NCI-H2107 treated with DMSO at 0.1 percent for 48 hours (cell line): ENCODE measurements around the gene NPIPA8.
"Not testable (repeated sequence)": the region's sequence is repeated elsewhere in the genome, so short reads cannot be mapped to it uniquely, and the experiment has no call there.

Experiments used
- DNase-seq: peaks from one replicate; lab custom pipeline; 2025; ENCODE audit not compliant: unreplicated experiment; lab: John Stamatoyannopoulos, UW

The NPIPA8 gene

GRCh38 chr16:18280319-18280718 is 56.2 kb downstream of the NPIPA8 start:
- not testable (repeated sequence) for DNase-seq

- not testable (repeated sequence) for DNase-seq
Measured at GRCh38 chr16:18276756-18277155, 59.8 kb downstream of the NPIPA8 start.

GRCh38 chr16:18270171-18270570 is 66.4 kb downstream of the NPIPA8 start:
- not testable (repeated sequence) for DNase-seq
